HG03354 (cell line): ENCODE data around the gene APOD.
"Not testable (repeated sequence)": the region's sequence is repeated elsewhere in the genome, so short reads cannot be mapped to it uniquely, and the experiment has no call there.

Experiments used
- ATAC-seq: cut with Tn5 transposase; IDR thresholded peaks from one replicate; pipeline ENCODE4 v1.9.1; 2021; ENCODE audit warnings: mild to moderate bottlenecking; ENCODE audit not compliant: unreplicated experiment, poor library complexity, severe bottlenecking

APOD gene

GRCh38 chr3:195591220-195591619, 7.5 kb upstream of the APOD start:
- no peak for ATAC-seq

GRCh38 chr3:195590381-195590780, 6.6 kb upstream of the APOD start:
- not testable (repeated sequence) for ATAC-seq

GRCh38 chr3:195589796-195590195, 6.1 kb upstream of the APOD start:
- not testable (repeated sequence) for ATAC-seq

- no peak for ATAC-seq
These were observed 4.1 kb upstream of the APOD start for GRCh38 chr3:195587824-195588223.

GRCh38 chr3:195587406-195587805, 3.7 kb upstream of the APOD start:
- ATAC-seq: no peak

- no peak for ATAC-seq
These were observed 767 bp upstream of the APOD start for GRCh38 chr3:195584543-195584870.

- ATAC-seq: no peak
These were observed 793 bp downstream of the APOD start for GRCh38 chr3:195582947-195583346.

GRCh38 chr3:195580744-195581443, 2.8 kb downstream of the APOD start:
- ATAC-seq: no peak

GRCh38 chr3:195579281-195579680, 4.5 kb downstream of the APOD start:
- ATAC-seq: no peak

- ATAC-seq: no peak
These were observed 5.2 kb downstream of the APOD start for GRCh38 chr3:195578565-195578964.

GRCh38 chr3:195577645-195578177, 6.0 kb downstream of the APOD start:
- no peak for ATAC-seq

- no peak for ATAC-seq
These were observed 9.0 kb downstream of the APOD start for GRCh38 chr3:195574497-195575304.

- ATAC-seq: no peak
These were observed 9.9 kb downstream of the APOD start for GRCh38 chr3:195573611-195574496.

GRCh38 chr3:195571361-195571760, 12.4 kb downstream of the APOD start:
- ATAC-seq: no peak

- no peak for ATAC-seq
These were observed 12.8 kb downstream of the APOD start for GRCh38 chr3:195570912-195571311.

GRCh38 chr3:195570344-195570743, 13.4 kb downstream of the APOD start:
- ATAC-seq: no peak

- ATAC-seq: no peak
These were observed 15.1 kb downstream of the APOD start for GRCh38 chr3:195568630-195569029.

- ATAC-seq: no peak
These were observed 16.9 kb downstream of the APOD start for GRCh38 chr3:195566797-195567196.

GRCh38 chr3:195565716-195566115, 18.0 kb downstream of the APOD start:
- ATAC-seq: no peak

- no peak for ATAC-seq
These were observed 20.4 kb downstream of the APOD start for GRCh38 chr3:195563317-195563716.
